Choroid plexus epithelial cell (primary cell): Measurements from ENCODE around the gene KCNJ3.

Source experiments
- DNase-seq: peaks from one replicate; pipeline ENCODE4 v3.0.0-alpha.2; 2010; ENCODE audit warnings: low read depth
- H3K4me3 ChIP-seq: 2 replicates; pipeline ENCODE4 v1.5.1; 2011; ENCODE audit warnings: low read depth, mild to moderate bottlenecking, control low read depth, low read length, moderate library complexity
- TF ChIP-seq, protein P1 (sequence below): conservative IDR thresholded peaks from 2 replicates; pipeline ENCODE4 v1.5.1; 2011; ENCODE audit warnings: low read depth, mild to moderate bottlenecking, control low read depth, inconsistent platforms, low read length, moderate library complexity

The KCNJ3 gene

GRCh38 chr2:154698296-154698720 is at the start of gene KCNJ3:
Gene KCNJ3, plus strand, starts transcription at chr2:154698695. Its CDS starts 81 bp downstream, at chr2:154698776.
- TF ChIP-seq, protein P1, sequence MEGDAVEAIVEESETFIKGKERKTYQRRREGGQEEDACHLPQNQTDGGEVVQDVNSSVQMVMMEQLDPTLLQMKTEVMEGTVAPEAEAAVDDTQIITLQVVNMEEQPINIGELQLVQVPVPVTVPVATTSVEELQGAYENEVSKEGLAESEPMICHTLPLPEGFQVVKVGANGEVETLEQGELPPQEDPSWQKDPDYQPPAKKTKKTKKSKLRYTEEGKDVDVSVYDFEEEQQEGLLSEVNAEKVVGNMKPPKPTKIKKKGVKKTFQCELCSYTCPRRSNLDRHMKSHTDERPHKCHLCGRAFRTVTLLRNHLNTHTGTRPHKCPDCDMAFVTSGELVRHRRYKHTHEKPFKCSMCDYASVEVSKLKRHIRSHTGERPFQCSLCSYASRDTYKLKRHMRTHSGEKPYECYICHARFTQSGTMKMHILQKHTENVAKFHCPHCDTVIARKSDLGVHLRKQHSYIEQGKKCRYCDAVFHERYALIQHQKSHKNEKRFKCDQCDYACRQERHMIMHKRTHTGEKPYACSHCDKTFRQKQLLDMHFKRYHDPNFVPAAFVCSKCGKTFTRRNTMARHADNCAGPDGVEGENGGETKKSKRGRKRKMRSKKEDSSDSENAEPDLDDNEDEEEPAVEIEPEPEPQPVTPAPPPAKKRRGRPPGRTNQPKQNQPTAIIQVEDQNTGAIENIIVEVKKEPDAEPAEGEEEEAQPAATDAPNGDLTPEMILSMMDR, result no peak
- no peak within 1 kb of the TSS for H3K4me3 ChIP-seq
- DNase-seq, result no peak

GRCh38 chr2:154655499-154655898 is 43.0 kb upstream of the KCNJ3 start:
- DNase-seq, result no peak
- no peak overlapping the region for H3K4me3 ChIP-seq
- TF ChIP-seq, protein P1, result no peak

GRCh38 chr2:154658854-154659253 is 39.6 kb upstream of the KCNJ3 start:
- H3K4me3 ChIP-seq, result no peak overlapping the region
- TF ChIP-seq, protein P1, result no peak
- no peak for DNase-seq

DNA sequence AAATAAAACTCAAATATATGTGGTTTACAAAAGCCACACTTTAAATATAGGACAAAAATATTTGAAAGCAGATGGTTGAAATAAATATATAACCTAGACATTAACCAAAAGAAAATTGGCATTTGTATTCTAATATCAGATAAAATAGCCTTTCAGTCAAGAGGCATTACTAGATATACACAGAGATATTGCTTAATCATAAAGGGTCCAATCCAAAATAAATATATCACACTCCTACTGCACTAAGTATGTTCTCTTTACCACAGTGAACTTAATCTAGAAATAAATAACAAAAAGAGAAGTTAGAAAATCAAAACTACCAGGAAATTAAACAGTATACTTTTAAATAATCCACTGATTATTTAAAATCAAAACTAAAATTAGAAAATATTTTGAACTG is 34.2 kb upstream of the KCNJ3 start:
- DNase-seq, result no peak
- TF ChIP-seq, protein P1, result no peak
- H3K4me3 ChIP-seq, result no peak overlapping the region

DNA sequence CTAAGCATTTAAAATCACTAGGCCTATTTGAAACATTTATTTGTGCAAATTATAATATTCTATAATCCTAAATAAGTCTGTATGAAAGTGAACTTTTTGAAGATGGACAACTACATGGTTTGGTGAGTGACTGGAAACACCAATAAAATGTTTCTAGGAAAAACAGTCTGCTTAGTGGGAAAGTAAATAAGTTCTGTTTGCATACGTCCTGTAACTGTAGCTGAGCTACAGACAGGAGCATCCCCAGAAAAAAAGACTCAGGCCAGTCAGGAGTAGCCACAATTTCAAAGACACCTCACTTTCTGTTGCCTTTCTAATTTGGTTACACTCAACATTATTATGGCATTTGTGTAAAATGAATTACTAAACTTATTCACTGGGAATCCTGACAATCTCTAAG is 28.4 kb upstream of the KCNJ3 start:
- DNase-seq, result no peak
- no peak overlapping the region for H3K4me3 ChIP-seq
- TF ChIP-seq, protein P1, result no peak

GRCh38 chr2:154673694-154674093 is 24.8 kb upstream of the KCNJ3 start:
- H3K4me3 ChIP-seq, result no peak overlapping the region
- TF ChIP-seq, protein P1, result no peak
- DNase-seq, result no peak

- no peak for DNase-seq
- H3K4me3 ChIP-seq, result no peak overlapping the region
- TF ChIP-seq, protein P1, result no peak
Measured at GRCh38 chr2:154677401-154677800, 21.1 kb upstream of the KCNJ3 start.
